SJCRH30 (cell line): ENCODE measurements around the gene TRIM77. TPM values are rescaled to one million over a fixed set of nuclear protein-coding genes. Genes with fewer than 3 reads are reported as not detected.
"Not testable (repeated sequence)": the region's sequence is repeated elsewhere in the genome, so short reads cannot be mapped to it uniquely, and the experiment has no call there.

ENCODE experiments used
- DNase-seq, 2 experiments: peaks; one replicate each; pipeline ENCODE4 v3.0.0-alpha.2; 2015 to 2020
- H3K27ac ChIP-seq: fragments of 250-450 bp; sonication (Bioruptor Pico); 2 replicates; pipeline ENCODE4 v1.5.1; 2020; ENCODE audit warnings: mild to moderate bottlenecking, moderate library complexity
- H3K27me3 ChIP-seq: fragments of 250-450 bp; sonication (Bioruptor Pico); 2 replicates; pipeline ENCODE4 v1.5.1; 2020; ENCODE audit warnings: mild to moderate bottlenecking, moderate library complexity
- H3K36me3 ChIP-seq: fragments of 250-450 bp; sonication (Bioruptor Pico); 2 replicates; pipeline ENCODE4 v1.5.1; 2020; ENCODE audit warnings: mild to moderate bottlenecking, moderate library complexity
- H3K4me1 ChIP-seq: fragments of 250-450 bp; sonication (Bioruptor Pico); 2 replicates; pipeline ENCODE4 v1.5.1; 2020; ENCODE audit warnings: mild to moderate bottlenecking, moderate library complexity
- H3K4me3 ChIP-seq: fragments of 250-450 bp; sonication (Bioruptor Pico); 2 replicates; pipeline ENCODE4 v1.5.1; 2020; ENCODE audit warnings: mild to moderate bottlenecking, moderate library complexity
- H3K9me3 ChIP-seq: fragments of 250-450 bp; sonication (Bioruptor Pico); replicated peaks from 2 replicates; pipeline ENCODE4 v1.5.1; 2020; ENCODE audit warnings: mild to moderate bottlenecking, moderate library complexity
- total RNA-seq: library from RNA; depleted of rRNA; stranded (reverse); fragments of >200 nt; shearing (Covaris generic); gene quantifications from 2 replicates; pipeline ENCODE4 v1.2.3, GENCODE V29; 2014; rRNA removed

Gene TRIM77
- not detected in 2 replicates for total RNA-seq

DNA sequence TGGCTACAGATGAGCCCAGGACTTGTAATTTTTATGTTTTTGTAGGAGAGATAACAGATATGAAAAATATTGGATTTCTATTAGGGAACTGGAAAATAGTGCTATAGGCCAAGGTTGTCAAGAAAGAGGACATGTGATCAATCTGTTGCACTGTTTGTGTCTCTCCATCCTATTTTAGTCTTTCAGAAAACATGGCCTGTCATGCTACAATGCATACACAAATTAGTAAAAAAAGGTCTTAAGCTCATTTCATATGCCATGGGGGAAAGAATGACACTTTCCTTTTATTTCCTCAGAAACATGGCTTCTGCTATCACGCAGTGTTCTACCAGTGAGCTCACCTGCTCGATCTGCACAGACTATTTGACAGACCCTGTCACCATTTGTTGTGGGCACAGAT is at the start of gene TRIM77:
Gene TRIM77, plus strand, starts transcription at position 301 of the 400 bp plus-strand sequence. Its CDS starts 0 bp downstream, at position 301.
- H3K9me3 ChIP-seq, DNase-seq, H3K4me1 ChIP-seq, H3K36me3 ChIP-seq, H3K27me3 ChIP-seq, H3K27ac ChIP-seq, H3K4me3 ChIP-seq: not testable (repeated sequence)

GRCh38 chr11:89667001-89667400 is 43.1 kb upstream of the TRIM77 start:
- no peaks in the 10 kb centered on the region for H3K9me3 ChIP-seq
- H3K4me3 ChIP-seq = no peak overlapping the region
- no peaks in the 10 kb centered on the region for H3K4me1 ChIP-seq
- H3K27ac ChIP-seq = no peak overlapping the region
- no peaks in the 10 kb centered on the region for H3K27me3 ChIP-seq
- DNase-seq = no peak
- no peaks in the 10 kb centered on the region for H3K36me3 ChIP-seq

DNA sequence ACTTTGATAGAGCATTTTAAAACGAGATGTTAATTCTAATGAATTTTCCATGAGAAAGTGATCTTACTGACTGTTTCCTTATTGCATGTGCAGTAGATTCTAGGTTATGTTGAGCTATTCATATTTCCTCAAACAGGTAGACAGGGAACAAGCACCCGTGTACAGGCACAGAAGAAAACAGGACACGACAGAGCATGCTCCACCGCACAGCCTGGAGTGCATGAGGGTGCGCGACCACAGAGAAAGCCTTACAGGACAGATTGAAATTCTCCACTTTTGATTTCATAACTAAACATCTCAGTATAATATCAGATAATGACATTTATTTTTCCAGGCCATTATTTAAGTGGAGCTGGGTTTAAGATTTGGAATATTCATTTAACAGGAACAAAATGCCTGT is 41.9 kb upstream of the TRIM77 start:
- not testable (repeated sequence) for H3K36me3 ChIP-seq, H3K4me3 ChIP-seq, DNase-seq, H3K9me3 ChIP-seq, H3K27ac ChIP-seq, H3K4me1 ChIP-seq, H3K27me3 ChIP-seq

- not testable (repeated sequence) for H3K4me1 ChIP-seq, H3K4me3 ChIP-seq, DNase-seq, H3K36me3 ChIP-seq, H3K27me3 ChIP-seq, H3K27ac ChIP-seq, H3K9me3 ChIP-seq
Observed at GRCh38 chr11:89669586-89669985, 40.5 kb upstream of the TRIM77 start.

DNA sequence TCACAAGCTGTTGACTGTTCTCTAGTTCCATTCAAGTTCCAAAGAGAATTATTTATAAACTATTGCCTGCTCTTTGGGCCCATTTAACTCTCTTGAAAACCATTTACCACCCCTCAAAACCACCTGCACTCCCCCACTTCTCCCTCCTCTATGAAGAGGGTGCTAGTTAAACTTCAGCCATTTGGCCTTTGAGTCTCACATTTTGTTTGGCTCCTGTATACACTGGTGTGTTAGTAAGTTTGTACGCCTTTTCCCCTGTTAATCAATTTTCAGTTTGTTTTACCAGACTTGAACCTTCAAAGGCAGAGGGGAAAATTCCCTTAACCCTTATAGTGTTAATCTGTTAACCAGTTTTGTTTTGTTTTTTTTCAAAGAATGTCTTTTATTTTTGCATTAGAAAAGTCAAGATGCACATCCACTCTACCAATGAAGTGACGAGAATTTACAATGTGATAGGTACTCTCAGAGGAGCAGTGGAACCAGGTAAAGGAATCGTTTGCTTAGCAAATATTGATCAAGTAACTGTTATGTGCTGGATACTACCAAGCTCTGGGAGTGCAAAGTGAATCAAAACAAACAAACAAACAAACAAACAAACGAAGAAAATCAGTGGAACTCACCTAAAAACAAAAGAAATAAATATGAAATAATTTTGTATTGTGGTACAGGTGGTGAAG is 40.0 kb upstream of the TRIM77 start:
- not testable (repeated sequence) for H3K36me3 ChIP-seq, H3K27me3 ChIP-seq, DNase-seq, H3K4me1 ChIP-seq, H3K9me3 ChIP-seq, H3K4me3 ChIP-seq, H3K27ac ChIP-seq

DNA sequence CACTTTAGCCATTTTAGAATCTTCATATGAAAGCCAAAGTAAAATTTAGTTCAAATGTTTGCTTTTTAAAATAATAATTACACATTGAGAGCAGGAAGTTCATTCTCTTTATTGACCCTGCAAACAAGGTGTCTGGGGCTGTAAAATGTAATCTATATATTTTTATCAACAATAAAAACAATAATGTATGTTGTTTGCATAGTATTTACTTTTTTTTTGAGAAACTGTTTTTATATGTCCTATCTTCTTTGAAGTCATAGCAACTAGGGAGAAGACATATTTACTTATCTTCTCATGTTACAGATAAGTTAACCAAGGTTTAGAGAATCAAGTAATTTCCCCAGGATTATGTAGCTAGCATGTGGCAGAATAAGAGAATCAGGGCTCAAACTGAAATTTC is 37.6 kb upstream of the TRIM77 start:
- not testable (repeated sequence) for H3K27ac ChIP-seq, H3K27me3 ChIP-seq, H3K36me3 ChIP-seq, H3K4me3 ChIP-seq, DNase-seq, H3K9me3 ChIP-seq, H3K4me1 ChIP-seq

- not testable (repeated sequence) for DNase-seq, H3K9me3 ChIP-seq, H3K27me3 ChIP-seq, H3K27ac ChIP-seq, H3K4me3 ChIP-seq, H3K4me1 ChIP-seq, H3K36me3 ChIP-seq
Observed at GRCh38 chr11:89673380-89673779, 36.7 kb upstream of the TRIM77 start.

DNA sequence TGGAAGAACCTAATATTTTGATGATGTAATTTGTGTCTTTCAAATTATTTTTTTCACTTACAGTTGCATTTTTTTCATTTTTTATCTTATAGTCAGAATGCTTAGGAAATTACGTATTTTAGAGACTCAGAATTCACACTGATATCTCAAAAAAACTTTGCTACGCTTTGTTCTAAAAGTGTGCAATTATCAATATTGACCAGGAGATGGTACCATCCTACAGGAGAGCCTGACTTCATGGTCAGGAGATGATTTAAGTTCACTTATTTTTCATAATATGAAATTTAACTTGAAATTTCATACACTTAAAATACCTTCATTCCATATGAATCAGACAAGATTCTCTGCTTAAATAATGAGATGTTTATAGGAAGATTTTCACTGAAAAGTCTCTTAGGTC is 34.7 kb upstream of the TRIM77 start:
- DNase-seq = peak in 1 of 2 experiments; percentile 1
- not testable (repeated sequence) for H3K36me3 ChIP-seq, H3K4me1 ChIP-seq, H3K4me3 ChIP-seq, H3K9me3 ChIP-seq, H3K27ac ChIP-seq, H3K27me3 ChIP-seq

DNA sequence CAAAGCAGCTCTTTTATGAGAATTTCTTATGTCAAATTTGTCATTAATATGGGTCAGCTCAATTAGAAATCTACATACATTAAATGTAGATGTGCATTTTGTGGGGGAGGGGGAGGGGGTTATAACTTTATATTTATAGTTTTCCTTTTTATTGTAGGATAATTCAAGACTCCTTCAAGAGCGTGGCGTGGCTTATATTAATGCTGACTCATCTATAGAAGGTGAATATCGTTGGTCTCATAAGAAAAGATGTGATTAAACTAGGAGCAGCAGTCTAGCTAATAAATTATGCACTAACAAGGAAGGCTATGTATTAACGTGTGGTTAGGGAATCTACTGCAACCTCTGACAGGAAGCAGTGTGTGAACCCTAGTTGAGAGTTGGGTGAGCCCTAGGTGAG is 34.2 kb upstream of the TRIM77 start:
- H3K9me3 ChIP-seq, H3K27ac ChIP-seq, H3K36me3 ChIP-seq, H3K4me3 ChIP-seq, H3K4me1 ChIP-seq, H3K27me3 ChIP-seq, DNase-seq: not testable (repeated sequence)

GRCh38 chr11:89707080-89707479 is 3.0 kb upstream of the TRIM77 start:
- not testable (repeated sequence) for H3K36me3 ChIP-seq, H3K4me3 ChIP-seq, H3K27ac ChIP-seq, H3K9me3 ChIP-seq, H3K4me1 ChIP-seq, H3K27me3 ChIP-seq, DNase-seq

- H3K4me3 ChIP-seq, H3K27me3 ChIP-seq, H3K4me1 ChIP-seq, DNase-seq, H3K36me3 ChIP-seq, H3K27ac ChIP-seq, H3K9me3 ChIP-seq: not testable (repeated sequence)
Observed at GRCh38 chr11:89724866-89725498, 14.9 kb downstream of the TRIM77 start.

DNA sequence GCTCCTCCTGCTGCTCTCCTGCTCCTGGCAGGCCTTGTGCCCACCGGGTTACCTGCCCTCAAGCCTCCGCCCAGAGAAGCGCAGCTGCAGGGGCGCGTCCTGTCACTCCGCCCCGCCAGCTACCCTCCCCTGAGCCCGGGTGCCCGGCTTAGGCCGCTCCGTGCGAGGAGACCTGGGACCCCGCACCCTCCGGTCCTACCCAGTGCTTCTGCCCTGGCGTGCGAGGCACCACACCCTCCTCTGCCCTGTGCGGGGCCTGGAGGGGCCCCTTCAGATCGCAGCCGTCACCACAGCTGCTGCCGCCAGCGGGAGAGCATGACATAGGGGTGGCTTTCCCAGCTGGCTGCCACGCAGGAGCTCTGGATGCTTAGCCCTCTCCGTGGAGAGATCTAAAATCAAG is 20.1 kb downstream of the TRIM77 start:
- H3K4me3 ChIP-seq, DNase-seq, H3K9me3 ChIP-seq: not testable (repeated sequence)

DNA sequence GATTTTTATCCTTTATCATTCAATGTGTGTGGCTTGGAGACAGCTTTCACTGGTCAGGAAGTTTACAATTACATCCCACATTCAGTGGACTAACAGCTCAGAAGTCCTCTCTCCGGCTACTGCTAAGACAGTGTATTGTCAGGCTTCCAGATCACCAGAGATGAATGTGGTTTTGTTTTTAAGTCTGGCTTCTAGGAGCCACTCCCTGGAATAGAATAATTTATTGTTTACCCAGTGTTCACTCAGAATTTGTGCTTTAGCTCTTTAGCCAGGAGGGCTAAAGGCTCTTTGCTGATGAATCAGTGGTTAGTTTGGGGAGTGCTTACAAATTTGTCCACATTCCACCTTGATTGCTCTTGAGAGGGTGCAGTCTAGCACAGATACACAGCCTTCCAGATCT is 26.5 kb downstream of the TRIM77 start:
- no peaks in the 10 kb centered on the region for H3K4me1 ChIP-seq
- H3K27me3 ChIP-seq = no peaks in the 10 kb centered on the region
- H3K36me3 ChIP-seq = no peaks in the 10 kb centered on the region
- no peaks in the 10 kb centered on the region for H3K9me3 ChIP-seq
- H3K4me3 ChIP-seq = no peak overlapping the region
- DNase-seq = no peak
- no peak overlapping the region for H3K27ac ChIP-seq

More for the DNA sequence above, 20.1 kb downstream of the TRIM77 start:
- not testable (repeated sequence) for H3K4me1 ChIP-seq, H3K27ac ChIP-seq, H3K27me3 ChIP-seq, H3K36me3 ChIP-seq

- Histone ChIP-seq H3K27ac (no peak overlapping the region), H3K36me3 (no peaks in the 10 kb centered on the region), H3K4me1 (no peaks in the 10 kb centered on the region), H3K27me3 (no peaks in the 10 kb centered on the region), H3K4me3 (no peak overlapping the region), H3K9me3 (no peaks in the 10 kb centered on the region)
- DNase-seq = no peak
Observed at GRCh38 chr11:89737116-89737515, 27.0 kb downstream of the TRIM77 start.

GRCh38 chr11:89741406-89741805 is 31.3 kb downstream of the TRIM77 start:
- H3K27ac ChIP-seq, DNase-seq, H3K9me3 ChIP-seq, H3K27me3 ChIP-seq, H3K4me3 ChIP-seq, H3K36me3 ChIP-seq, H3K4me1 ChIP-seq: not testable (repeated sequence)

DNA sequence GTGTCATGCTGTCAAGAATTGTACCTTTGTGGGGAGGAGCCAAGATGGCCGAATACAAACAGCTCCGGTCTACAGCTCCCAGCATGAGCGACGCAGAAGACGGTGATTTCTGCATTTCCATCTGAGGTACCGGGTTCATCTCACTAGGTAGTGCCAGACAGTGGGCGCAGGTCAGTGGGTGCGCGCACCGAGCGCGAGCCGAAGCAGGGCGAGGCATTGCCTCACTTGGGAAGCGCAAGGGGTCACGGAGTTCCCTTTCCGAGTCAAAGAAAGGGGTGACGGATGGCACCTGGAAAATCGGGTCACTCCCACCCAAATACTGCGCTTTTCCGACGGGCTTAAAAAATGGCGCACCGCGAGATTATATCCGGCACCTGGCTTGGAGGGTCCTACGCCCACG is 34.1 kb downstream of the TRIM77 start:
- not testable (repeated sequence) for H3K9me3 ChIP-seq, DNase-seq, H3K4me3 ChIP-seq, H3K27me3 ChIP-seq, H3K36me3 ChIP-seq, H3K4me1 ChIP-seq, H3K27ac ChIP-seq
